Lower leg skin (tissue), 3 donors: ENCODE measurements around the gene PSAPL1.

Experiments used
- POLR2A ChIP-seq, 2 donors: fragments of 450-650 bp; IDR thresholded peaks; one replicate each; pipeline ENCODE4 v1.6.1; 2016 to 2017; ENCODE audit warnings: antibody characterized with exemption in 2 of 2, mild to moderate bottlenecking in 1 of 2, moderate library complexity in 1 of 2
- TF ChIP-seq, protein P1 (sequence below), 3 donors: fragments of 450-650 bp; IDR thresholded peaks; one replicate each; pipeline ENCODE4 v1.5.1; 2016; ENCODE audit warnings: antibody characterized with exemption in 3 of 3, mild to moderate bottlenecking in 3 of 3, moderate library complexity in 2 of 3

DNA sequence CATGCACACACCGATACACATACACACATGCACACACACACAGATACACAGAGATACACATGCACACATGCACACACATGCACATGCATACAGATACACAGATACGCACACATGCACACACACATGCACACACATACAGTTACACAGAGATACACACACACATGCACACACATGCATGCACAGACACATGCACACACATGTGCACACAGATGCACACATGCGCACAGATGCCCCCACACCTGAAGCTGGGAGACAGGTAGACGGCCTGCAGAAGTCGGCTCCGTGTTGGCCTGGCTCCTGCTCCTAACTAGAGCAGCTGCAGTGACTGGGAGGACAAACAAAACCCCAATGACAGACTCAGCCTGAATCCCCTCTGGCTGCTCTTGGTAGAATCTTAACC is 46.8 kb downstream of the PSAPL1 start:
- TF ChIP-seq, protein P1, sequence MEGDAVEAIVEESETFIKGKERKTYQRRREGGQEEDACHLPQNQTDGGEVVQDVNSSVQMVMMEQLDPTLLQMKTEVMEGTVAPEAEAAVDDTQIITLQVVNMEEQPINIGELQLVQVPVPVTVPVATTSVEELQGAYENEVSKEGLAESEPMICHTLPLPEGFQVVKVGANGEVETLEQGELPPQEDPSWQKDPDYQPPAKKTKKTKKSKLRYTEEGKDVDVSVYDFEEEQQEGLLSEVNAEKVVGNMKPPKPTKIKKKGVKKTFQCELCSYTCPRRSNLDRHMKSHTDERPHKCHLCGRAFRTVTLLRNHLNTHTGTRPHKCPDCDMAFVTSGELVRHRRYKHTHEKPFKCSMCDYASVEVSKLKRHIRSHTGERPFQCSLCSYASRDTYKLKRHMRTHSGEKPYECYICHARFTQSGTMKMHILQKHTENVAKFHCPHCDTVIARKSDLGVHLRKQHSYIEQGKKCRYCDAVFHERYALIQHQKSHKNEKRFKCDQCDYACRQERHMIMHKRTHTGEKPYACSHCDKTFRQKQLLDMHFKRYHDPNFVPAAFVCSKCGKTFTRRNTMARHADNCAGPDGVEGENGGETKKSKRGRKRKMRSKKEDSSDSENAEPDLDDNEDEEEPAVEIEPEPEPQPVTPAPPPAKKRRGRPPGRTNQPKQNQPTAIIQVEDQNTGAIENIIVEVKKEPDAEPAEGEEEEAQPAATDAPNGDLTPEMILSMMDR (IDR thresholded peaks at IDR 0.05), result no peak
- TF ChIP-seq POLR2A (IDR thresholded peaks at IDR 0.05), result no peak
